Sigmoid colon (tissue), 3 donors: ENCODE measurements around the gene FHIP1A.

Source experiments
- POLR2A ChIP-seq, 2 donors: fragments of 450-650 bp; IDR thresholded peaks; one replicate each; pipeline ENCODE4 v1.6.1; 2016; ENCODE audit warnings: antibody characterized with exemption in 2 of 2, mild to moderate bottlenecking in 2 of 2, moderate library complexity in 2 of 2
- TF ChIP-seq, protein P1 (sequence below), 4 experiments: fragments of 450-650 bp in 3 of 4; fragments of 200-600 bp in 1 of 4; IDR thresholded peaks; one replicate each; pipeline ENCODE4 v1.5.1; 2016 to 2019; ENCODE audit warnings: antibody characterized with exemption in 4 of 4, mild to moderate bottlenecking in 3 of 4, moderate library complexity in 2 of 4

DNA sequence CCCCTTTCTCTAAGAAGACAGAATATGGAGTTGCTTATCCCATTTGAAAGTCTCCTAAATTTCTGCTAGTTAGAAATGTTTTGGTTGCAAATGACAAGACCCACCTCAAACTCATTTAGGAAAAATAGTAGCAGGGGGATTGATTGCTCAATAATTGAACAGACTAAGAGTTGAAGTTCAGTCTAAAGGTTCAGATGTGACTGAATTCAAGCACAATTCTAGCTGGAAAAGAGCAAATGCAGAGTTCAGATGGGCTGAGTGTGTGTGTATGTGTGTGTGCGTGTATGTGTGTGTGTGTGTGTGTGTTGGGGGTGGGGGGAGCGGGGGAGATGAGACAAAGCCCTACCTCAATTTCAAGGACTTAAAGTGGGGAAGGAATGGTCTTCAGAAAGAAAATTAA, 47.9 kb upstream of the FHIP1A start:
- TF ChIP-seq, protein P1, sequence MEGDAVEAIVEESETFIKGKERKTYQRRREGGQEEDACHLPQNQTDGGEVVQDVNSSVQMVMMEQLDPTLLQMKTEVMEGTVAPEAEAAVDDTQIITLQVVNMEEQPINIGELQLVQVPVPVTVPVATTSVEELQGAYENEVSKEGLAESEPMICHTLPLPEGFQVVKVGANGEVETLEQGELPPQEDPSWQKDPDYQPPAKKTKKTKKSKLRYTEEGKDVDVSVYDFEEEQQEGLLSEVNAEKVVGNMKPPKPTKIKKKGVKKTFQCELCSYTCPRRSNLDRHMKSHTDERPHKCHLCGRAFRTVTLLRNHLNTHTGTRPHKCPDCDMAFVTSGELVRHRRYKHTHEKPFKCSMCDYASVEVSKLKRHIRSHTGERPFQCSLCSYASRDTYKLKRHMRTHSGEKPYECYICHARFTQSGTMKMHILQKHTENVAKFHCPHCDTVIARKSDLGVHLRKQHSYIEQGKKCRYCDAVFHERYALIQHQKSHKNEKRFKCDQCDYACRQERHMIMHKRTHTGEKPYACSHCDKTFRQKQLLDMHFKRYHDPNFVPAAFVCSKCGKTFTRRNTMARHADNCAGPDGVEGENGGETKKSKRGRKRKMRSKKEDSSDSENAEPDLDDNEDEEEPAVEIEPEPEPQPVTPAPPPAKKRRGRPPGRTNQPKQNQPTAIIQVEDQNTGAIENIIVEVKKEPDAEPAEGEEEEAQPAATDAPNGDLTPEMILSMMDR (IDR thresholded peaks at IDR 0.05), result no peak
- TF ChIP-seq POLR2A (IDR thresholded peaks at IDR 0.05), result no peak
